Measurements from ENCODE around the gene SLC38A10.
"Not testable (repeated sequence)": the region's sequence is repeated elsewhere in the genome, so short reads cannot be mapped to it uniquely, and the experiment has no call there.

Gene SLC38A10

DNA sequence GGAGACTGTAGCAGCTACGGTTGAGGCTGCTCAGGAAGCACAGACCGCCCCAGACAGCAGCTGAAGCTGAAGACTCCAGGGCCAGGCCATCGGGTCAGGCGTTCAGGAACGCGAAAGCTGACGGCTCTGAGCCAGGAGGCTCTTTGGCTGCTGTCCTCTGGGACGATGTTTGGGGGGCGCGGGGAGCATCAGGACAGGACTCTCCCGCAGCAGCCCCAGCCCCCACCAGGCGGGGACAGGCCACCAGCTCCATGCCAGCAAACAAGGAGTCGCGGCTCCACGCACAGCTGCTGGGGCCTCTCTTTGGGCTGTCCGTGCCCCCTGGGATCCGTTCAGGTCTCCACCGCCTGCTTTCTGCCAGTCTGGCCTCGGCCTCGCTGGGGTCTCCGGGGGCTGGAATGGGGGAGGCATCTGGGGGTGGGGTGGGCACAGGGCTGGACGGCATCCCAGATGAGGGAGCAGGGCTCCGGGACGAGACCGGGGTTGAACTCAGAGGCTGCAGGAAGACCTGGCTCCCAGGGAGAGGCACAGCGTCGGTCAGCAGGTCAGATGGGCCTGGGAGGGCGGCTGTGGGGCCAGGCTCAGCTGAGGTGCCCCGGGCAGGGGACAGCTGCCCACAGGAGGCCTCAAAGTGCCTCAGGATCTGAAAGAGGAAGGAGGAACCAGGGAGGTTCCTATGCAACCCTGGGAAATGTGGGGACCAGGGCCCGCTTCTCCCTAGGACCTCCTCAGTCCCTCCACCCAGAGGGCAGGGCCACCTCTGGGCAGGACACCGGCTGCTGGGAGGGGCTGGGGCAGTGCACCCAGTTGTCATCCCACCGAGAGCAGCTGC, 66.1 kb downstream of the SLC38A10 start:
- TF ChIP-seq, protein P1, sequence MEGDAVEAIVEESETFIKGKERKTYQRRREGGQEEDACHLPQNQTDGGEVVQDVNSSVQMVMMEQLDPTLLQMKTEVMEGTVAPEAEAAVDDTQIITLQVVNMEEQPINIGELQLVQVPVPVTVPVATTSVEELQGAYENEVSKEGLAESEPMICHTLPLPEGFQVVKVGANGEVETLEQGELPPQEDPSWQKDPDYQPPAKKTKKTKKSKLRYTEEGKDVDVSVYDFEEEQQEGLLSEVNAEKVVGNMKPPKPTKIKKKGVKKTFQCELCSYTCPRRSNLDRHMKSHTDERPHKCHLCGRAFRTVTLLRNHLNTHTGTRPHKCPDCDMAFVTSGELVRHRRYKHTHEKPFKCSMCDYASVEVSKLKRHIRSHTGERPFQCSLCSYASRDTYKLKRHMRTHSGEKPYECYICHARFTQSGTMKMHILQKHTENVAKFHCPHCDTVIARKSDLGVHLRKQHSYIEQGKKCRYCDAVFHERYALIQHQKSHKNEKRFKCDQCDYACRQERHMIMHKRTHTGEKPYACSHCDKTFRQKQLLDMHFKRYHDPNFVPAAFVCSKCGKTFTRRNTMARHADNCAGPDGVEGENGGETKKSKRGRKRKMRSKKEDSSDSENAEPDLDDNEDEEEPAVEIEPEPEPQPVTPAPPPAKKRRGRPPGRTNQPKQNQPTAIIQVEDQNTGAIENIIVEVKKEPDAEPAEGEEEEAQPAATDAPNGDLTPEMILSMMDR (IDR thresholded peaks at IDR 0.05; ENCODE audit: control extremely low read depth, extremely low read depth, low read depth, missing control alignments), result no peak
- no peak for DNase-seq (ENCODE audit: extremely low spot score)
- ChIA-PET CTCF (interaction anchor here (0.6 to 2.9 kb wide), 5 partner anchors 10 to 256 kb away, joined by 3 to 14 read pairs (median 5); partner anchors contain the start of genes NDUFAF8 and TEPSIN), POLR2A (interaction anchor here (0.6 kb wide), 1 partner anchor 278 kb away, joined by 9 read pairs; no protein-coding TSS in a partner anchor)

DNA sequence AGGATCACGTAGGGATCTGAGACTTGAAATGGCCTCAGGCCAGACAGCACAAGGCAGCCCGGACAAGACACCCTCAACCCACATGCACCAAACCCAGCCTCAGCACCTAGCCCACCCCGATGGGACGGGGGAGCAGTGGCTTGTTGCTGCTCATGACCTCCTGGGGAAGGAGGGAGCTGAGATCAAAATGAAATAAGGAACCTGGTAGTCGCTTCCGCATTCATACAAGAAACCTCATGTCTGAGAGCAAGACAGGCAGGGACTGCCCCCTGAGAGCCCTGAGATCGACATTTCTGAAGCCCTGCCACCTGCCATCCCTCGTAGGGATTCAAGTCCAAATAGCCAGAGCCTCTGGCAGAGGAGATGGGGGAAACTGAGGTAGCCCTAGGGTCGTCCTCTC, 66.7 kb downstream of the SLC38A10 start:
- peak; percentile 57 for DNase-seq (ENCODE audit: extremely low spot score)
- ChIA-PET CTCF (interaction anchor here (0.6 to 2.9 kb wide), 3 partner anchors 11 to 257 kb away, joined by 3 to 11 read pairs (median 4); partner anchors contain the start of genes NDUFAF8 and TEPSIN), POLR2A (no interaction called here)

DNA sequence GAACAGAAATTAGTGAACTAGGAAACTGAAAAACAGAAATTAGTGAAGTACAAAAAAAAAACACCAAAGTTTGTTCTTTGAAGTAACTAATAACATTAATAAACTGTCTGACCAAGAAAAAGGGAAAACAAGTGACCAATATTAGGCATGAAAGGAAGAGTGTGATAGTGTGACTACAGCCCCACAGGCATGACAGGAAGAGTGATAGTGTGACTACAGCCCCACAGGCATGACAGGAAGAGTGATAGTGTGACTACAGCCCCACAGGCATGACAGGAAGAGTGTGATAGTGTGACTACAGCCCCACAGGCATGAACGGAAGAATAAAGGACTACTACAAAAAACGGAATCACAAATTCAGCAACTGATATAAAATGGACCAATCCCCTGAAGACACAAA, 67.5 kb downstream of the SLC38A10 start:
- POLR2A ChIA-PET; DNase-seq (ENCODE audit: extremely low spot score); CTCF ChIA-PET: not testable (repeated sequence)

More for the DNA sequence above, 66.7 kb downstream of the SLC38A10 start:
- TF ChIP-seq, protein P1 (IDR thresholded peaks at IDR 0.05; ENCODE audit: control extremely low read depth, extremely low read depth, low read depth, missing control alignments), result no peak

DNA sequence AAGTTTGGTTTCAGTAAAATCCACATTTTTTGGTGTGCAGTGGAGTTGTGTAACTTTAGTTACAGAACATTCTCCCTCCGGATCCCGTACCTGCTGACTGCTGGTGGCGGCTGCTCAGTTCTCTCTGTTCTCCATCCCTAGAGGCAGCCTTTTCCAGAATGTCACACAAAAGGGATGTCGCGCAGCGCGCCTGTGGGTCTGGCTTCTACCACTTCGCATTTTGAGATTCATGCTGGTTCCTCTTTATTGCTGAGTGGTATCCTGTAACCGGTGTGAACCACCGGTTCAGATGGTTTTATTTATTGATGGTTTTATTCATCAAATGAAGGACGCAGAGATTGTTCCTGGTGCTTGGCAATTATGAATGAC, 71.4 kb downstream of the SLC38A10 start:
- DNase-seq (ENCODE audit: extremely low spot score), result no peak
- ChIA-PET POLR2A (no interaction called here), CTCF (interaction anchor here (2.0 kb wide), 1 partner anchor 15 kb away, joined by 5 read pairs; the partner anchor contains the start of genes NDUFAF8 and TEPSIN)
- TF ChIP-seq, protein P1 (IDR thresholded peaks at IDR 0.05; ENCODE audit: control extremely low read depth, extremely low read depth, low read depth, missing control alignments), result no peak

DNA sequence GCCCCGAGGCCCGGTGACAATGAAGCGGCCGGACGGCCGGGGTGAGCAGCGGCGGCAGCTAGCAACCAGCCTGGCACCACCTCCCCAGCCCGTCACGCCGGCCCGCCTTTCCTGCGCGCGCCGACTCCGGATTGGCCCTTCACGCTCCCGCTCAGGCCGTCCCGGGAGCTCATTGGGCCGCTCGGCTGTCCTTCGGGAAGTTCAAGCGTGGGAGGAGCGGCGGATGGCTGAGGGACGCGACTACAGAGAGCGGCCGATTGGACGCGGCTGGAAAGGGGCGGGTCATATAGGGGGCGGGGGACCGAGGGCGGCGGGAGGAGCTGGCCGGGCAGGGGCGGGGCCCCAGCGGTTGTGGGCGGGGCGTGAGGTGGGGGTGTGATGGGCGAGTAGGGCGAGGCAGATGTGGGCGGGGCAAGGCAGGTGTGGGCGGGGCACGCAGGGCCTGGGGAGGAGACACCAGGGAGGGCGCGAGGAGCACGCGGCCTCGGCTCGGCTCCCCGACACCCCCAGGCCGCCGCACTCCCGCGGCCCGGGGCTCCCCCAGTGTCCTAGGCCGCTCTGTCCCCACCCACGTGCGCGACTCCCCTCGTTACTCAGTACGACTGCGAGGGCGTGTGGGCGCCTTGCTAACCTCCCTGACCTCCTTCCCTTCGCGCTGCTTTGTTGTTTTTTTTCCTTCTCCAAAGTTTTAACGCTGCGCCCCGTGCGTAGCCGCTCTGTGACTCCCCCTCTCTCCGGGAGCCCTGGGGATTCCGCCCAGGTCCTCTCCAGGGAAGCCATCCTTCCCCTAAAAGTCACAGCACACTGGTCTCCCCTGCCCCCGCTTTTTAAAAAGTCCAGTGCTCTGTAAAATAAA, 72.0 kb downstream of the SLC38A10 start, which contains the start of gene CEP131:
Gene CEP131 (minus strand): TSS at position 60 of the 856 bp plus-strand sequence. CDS start 2,909 bp downstream, outside the sequence.
- CTCF ChIA-PET, result interaction anchor here (0.7 to 1.3 kb wide), 8 partner anchors 9 to 296 kb away, joined by 3 to 4 read pairs (median 3); partner anchors contain the start of genes NDUFAF8, SLC38A10 and TEPSIN
- DNase-seq (ENCODE audit: extremely low spot score), result peak; percentile 99
- TF ChIP-seq, protein P1 (IDR thresholded peaks at IDR 0.05; ENCODE audit: control extremely low read depth, extremely low read depth, low read depth, missing control alignments), result no peak
- POLR2A ChIA-PET, result interaction anchor here (0.5 to 1.3 kb wide), 4 partner anchors 15 to 1077 kb away, joined by 3 to 8 read pairs (median 4); partner anchors contain the start of genes ACTG1, NDUFAF8 and TEPSIN

DNA sequence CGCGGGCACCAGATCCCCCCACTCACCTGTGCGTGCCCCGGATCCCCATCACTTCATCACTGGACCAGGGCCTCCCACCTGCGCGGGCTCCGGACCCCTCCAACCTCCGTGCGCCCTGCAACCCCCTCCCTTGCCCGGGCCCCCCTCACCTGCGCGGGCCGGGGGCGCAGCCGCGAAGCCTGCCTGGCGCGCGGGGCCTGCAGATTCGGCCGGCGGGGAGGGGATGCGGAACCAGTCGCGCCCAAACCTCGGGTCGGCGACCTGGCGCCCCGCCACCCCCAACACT, 72.5 kb downstream of the SLC38A10 start:
- TF ChIP-seq, protein P1 (IDR thresholded peaks at IDR 0.05; ENCODE audit: control extremely low read depth, extremely low read depth, low read depth, missing control alignments), result no peak
- ChIA-PET CTCF (interaction anchor here (0.7 to 1.3 kb wide), 8 partner anchors 9 to 296 kb away, joined by 3 to 4 read pairs (median 3); partner anchors contain the start of genes NDUFAF8, SLC38A10 and TEPSIN), POLR2A (interaction anchor here (0.5 to 1.3 kb wide), 4 partner anchors 16 to 1077 kb away, joined by 3 to 8 read pairs (median 4); partner anchors contain the start of genes ACTG1, NDUFAF8 and TEPSIN)
- no peak for DNase-seq (ENCODE audit: extremely low spot score)
